AG04449 (cell line): ENCODE measurements around the gene C1QC.

ENCODE experiments used
- CTCF ChIA-PET: fragments of 350-600 bp; formaldehyde crosslinking; extraction: SDS; loops from one replicate; lab custom pipeline; 2021; ENCODE audit warnings: antibody characterized with exemption; lab: Yijun Ruan, JAX
- POLR2A ChIA-PET: fragments of 400-600, 350-600 bp; formaldehyde crosslinking; extraction: SDS; loops from one replicate; lab custom pipeline; 2020; ENCODE audit warnings: antibody characterized with exemption, inconsistent platforms; lab: Yijun Ruan, JAX
- DNase-seq: peaks from one replicate; pipeline ENCODE4 v3.0.0-alpha.2; 2010; ENCODE audit warnings: low read depth, low spot score
- H3K4me3 ChIP-seq: 2 replicates; pipeline ENCODE4 v1.5.1; 2011; ENCODE audit warnings: low read depth, mild to moderate bottlenecking, control low read depth, low read length
- CTCF ChIP-seq: IDR thresholded peaks from one replicate; pipeline ENCODE4 v1.5.1; 2011; ENCODE audit warnings: mild to moderate bottlenecking, moderate library complexity, low read length, control low read depth, inconsistent platforms; ENCODE audit not compliant: insufficient read depth; ENCODE audit errors: missing control alignments

The C1QC gene

GRCh38 chr1:22658385-22659163, 15.1 kb downstream of the C1QC start:
- POLR2A ChIA-PET: no interaction called here
- TF ChIP-seq CTCF: no peak
- CTCF ChIA-PET: interaction anchor here (1.0 kb wide), 1 partner anchor 242 kb away, joined by 3 read pairs; no protein-coding TSS in a partner anchor
- no peak overlapping the region for H3K4me3 ChIP-seq
- DNase-seq: no peak

GRCh38 chr1:22660716-22661241, 17.3 kb downstream of the C1QC start:
- POLR2A ChIA-PET: no interaction called here
- TF ChIP-seq CTCF: no peak
- CTCF ChIA-PET: no interaction called here
- no peak overlapping the region for H3K4me3 ChIP-seq
- no peak for DNase-seq

GRCh38 chr1:22661880-22662279, 18.4 kb downstream of the C1QC start:
- no peak for TF ChIP-seq CTCF
- ChIA-PET POLR2A (no interaction called here), CTCF (interaction anchor here (2.0 to 2.5 kb wide), 2 partner anchors 12 to 268 kb away, joined by 14 read pairs; no protein-coding TSS in a partner anchor)
- H3K4me3 ChIP-seq: no peak overlapping the region
- no peak for DNase-seq

- POLR2A ChIA-PET: no interaction called here
These were observed 18.9 kb downstream of the C1QC start for GRCh38 chr1:22662318-22662717.

GRCh38 chr1:22662986-22663408, 19.6 kb downstream of the C1QC start:
- no peak for DNase-seq
- ChIA-PET POLR2A (no interaction called here), CTCF (interaction anchor here (0.8 to 2.5 kb wide), 7 partner anchors 8 to 301 kb away, joined by 3 to 14 read pairs (median 3); no protein-coding TSS in a partner anchor)
- TF ChIP-seq CTCF: no peak
- no peak overlapping the region for H3K4me3 ChIP-seq

More at GRCh38 chr1:22662318-22662717, 18.9 kb downstream of the C1QC start:
- CTCF ChIA-PET: interaction anchor here (0.9 to 2.5 kb wide), 5 partner anchors 12 to 302 kb away, joined by 3 to 14 read pairs (median 3); no protein-coding TSS in a partner anchor
- DNase-seq: no peak
- no peak for TF ChIP-seq CTCF
- no peak overlapping the region for H3K4me3 ChIP-seq

- DNase-seq: no peak
- ChIA-PET CTCF (interaction anchor here (0.6 to 13.3 kb wide), 7 partner anchors 9 to 372 kb away, joined by 3 to 307 read pairs (median 4); no protein-coding TSS in a partner anchor), POLR2A (no interaction called here)
- TF ChIP-seq CTCF: peak; percentile 74
- no peak overlapping the region for H3K4me3 ChIP-seq
These were observed 22.3 kb downstream of the C1QC start for GRCh38 chr1:22665752-22666151.
